Skeletal muscle satellite cell (primary cell): ENCODE measurements around the gene FASTKD2. TPM values are rescaled to one million over a fixed set of nuclear protein-coding genes. Genes with fewer than 3 reads are reported as not detected.

Experiments used
- small RNA-seq: library from RNA; depleted of rRNA; stranded (forward); fragments of <200 nt; gene quantifications from one replicate; pipeline ENCODE3, GENCODE V24; 2012

Gene FASTKD2

Small RNAs within 50 kb of the gene (small RNA-seq; reads per million reads assigned to genes)
- gene MIR3130-2 = not detected
